BE2C (cell line): ENCODE results near the gene DDC.

ENCODE experiments used
- DNase-seq: peaks from one replicate; pipeline ENCODE4 v3.0.0-alpha.2; 2020
- H3K27me3 ChIP-seq: fragments of 250-450 bp; sonication (Bioruptor Pico); 2 replicates; pipeline ENCODE4 v1.5.1; 2020; ENCODE audit warnings: mild to moderate bottlenecking
- H3K36me3 ChIP-seq: fragments of 250-450 bp; sonication (Bioruptor Pico); 2 replicates; pipeline ENCODE4 v1.5.1; 2020; ENCODE audit warnings: mild to moderate bottlenecking
- H3K4me1 ChIP-seq: fragments of 250-450 bp; sonication (Bioruptor Pico); 2 replicates; pipeline ENCODE4 v1.5.1; 2020
- H3K4me3 ChIP-seq: 2 replicates; pipeline ENCODE4 v1.5.1; 2011; ENCODE audit warnings: low read depth, low read length
- H3K9me3 ChIP-seq: fragments of 250-450 bp; sonication (Bioruptor Pico); 2 replicates; pipeline ENCODE4 v1.5.1; 2020
- CTCF ChIP-seq: IDR thresholded peaks from 2 replicates; pipeline ENCODE4 v1.5.1; 2012; ENCODE audit warnings: mild to moderate bottlenecking, low read depth, low read length

The DDC gene

GRCh38 chr7:50480797-50481196 lies 84.4 kb downstream of the DDC start:
- DNase-seq = no peak
- no peak for TF ChIP-seq CTCF
- H3K4me3 ChIP-seq = no peak overlapping the region
- no peaks in the 10 kb centered on the region for H3K9me3 ChIP-seq
- H3K27me3 ChIP-seq = no peaks in the 10 kb centered on the region
- peaks cover 47% of the 10 kb centered on the region for H3K36me3 ChIP-seq
- peaks cover 6% of the 10 kb centered on the region for H3K4me1 ChIP-seq

- Histone ChIP-seq H3K9me3 (no peaks in the 10 kb centered on the region), H3K4me3 (no peak overlapping the region), H3K36me3 (peaks cover 54% of the 10 kb centered on the region), H3K27me3 (no peaks in the 10 kb centered on the region), H3K4me1 (peaks cover 6% of the 10 kb centered on the region)
- TF ChIP-seq CTCF = no peak
- no peak for DNase-seq
These were observed 85.3 kb downstream of the DDC start for GRCh38 chr7:50479743-50480517.

GRCh38 chr7:50477640-50478039 lies 87.6 kb downstream of the DDC start:
- Histone ChIP-seq H3K9me3 (no peaks in the 10 kb centered on the region; the same call in 1 of the 2 replicates), H3K27me3 (no peaks in the 10 kb centered on the region), H3K4me3 (no peak overlapping the region), H3K4me1 (peaks cover 2% of the 10 kb centered on the region), H3K36me3 (peaks cover 59% of the 10 kb centered on the region)
- no peak for TF ChIP-seq CTCF
- DNase-seq = no peak

GRCh38 chr7:50476953-50477625 lies 88.1 kb downstream of the DDC start:
- Histone ChIP-seq H3K27me3 (no peaks in the 10 kb centered on the region), H3K36me3 (peaks cover 59% of the 10 kb centered on the region), H3K4me3 (no peak overlapping the region), H3K4me1 (peaks cover 2% of the 10 kb centered on the region), H3K9me3 (no peaks in the 10 kb centered on the region; the same call in 1 of the 2 replicates)
- no peak for TF ChIP-seq CTCF
- DNase-seq = no peak

DNA sequence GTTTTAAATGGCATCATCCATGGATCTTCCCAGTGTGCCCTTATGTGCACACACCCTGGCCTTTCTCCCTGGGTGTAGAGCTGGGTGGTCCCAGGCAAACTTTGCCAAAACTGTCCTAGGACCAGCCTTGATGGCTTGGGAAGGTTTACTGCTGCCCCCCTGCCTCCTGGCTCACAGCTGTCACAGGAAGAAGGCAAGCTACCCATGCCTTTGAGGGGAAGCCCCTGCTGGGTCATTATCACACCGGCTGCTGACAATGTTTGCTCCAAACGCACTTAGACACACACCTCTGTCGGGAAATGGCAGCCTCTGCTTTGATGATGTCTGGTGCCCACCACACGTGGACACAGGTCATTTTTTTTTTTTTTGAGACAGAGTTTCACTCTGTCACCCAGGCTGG lies 89.9 kb downstream of the DDC start:
- peaks cover 53% of the 10 kb centered on the region for H3K36me3 ChIP-seq
- peaks cover 7% of the 10 kb centered on the region for H3K4me1 ChIP-seq
- no peaks in the 10 kb centered on the region for H3K27me3 ChIP-seq
- no peak overlapping the region for H3K4me3 ChIP-seq
- TF ChIP-seq CTCF = no peak
- no peak for DNase-seq
- no peaks in the 10 kb centered on the region; the same call in 1 of the 2 replicates for H3K9me3 ChIP-seq
